ENCODE results near the gene FGF12. TPM values are rescaled to one million over a fixed set of nuclear protein-coding genes. Genes with fewer than 3 reads are reported as not detected.

The FGF12 gene
- polyA plus RNA-seq, 2 of the 4 experiments (the other 2 are of a cell fraction): 0.63 to 1.1 TPM

- ATAC-seq: no peak
- FAIRE-seq: no peak
- no peaks in the 10 kb centered on the region for H3K9me3 ChIP-seq
- 51% methylated on average over 3 of the region's 3 CpGs for WGBS (ENCODE audit: missing lambda C conversion rate)
- no peak for DNase-seq (ENCODE audit: low read depth in 1 of 2, low spot score in 1 of 2)
- no peaks in the 10 kb centered on the region for H3K4me1 ChIP-seq
- POLR2A ChIA-PET: no interaction called here
- no peak overlapping the region for H3K27ac ChIP-seq
- H3K4me2 ChIP-seq: no peak overlapping the region
- H3K4me3 ChIP-seq: no peak overlapping the region
- TF ChIP-seq RAD21 (conservative IDR thresholded peaks at IDR 0.05 in 1 of 2, IDR thresholded peaks at IDR 0.05 in 1 of 2) (no peak), EHF (CRISPR knock-in tag; IDR thresholded peaks at IDR 0.05) (no peak), HOXB5 (CRISPR knock-in tag; IDR thresholded peaks at IDR 0.05) (no peak), SREBF2 (IDR thresholded peaks at IDR 0.05) (no peak), HEYL (CRISPR knock-in tag; IDR thresholded peaks at IDR 0.05) (no peak), MYC (IDR thresholded peaks at IDR 0.05; ENCODE audit: borderline replicate concordance, low read length) (no peak), RFX5 (IDR thresholded peaks at IDR 0.05) (no peak)
- TF ChIP-seq, protein P1, sequence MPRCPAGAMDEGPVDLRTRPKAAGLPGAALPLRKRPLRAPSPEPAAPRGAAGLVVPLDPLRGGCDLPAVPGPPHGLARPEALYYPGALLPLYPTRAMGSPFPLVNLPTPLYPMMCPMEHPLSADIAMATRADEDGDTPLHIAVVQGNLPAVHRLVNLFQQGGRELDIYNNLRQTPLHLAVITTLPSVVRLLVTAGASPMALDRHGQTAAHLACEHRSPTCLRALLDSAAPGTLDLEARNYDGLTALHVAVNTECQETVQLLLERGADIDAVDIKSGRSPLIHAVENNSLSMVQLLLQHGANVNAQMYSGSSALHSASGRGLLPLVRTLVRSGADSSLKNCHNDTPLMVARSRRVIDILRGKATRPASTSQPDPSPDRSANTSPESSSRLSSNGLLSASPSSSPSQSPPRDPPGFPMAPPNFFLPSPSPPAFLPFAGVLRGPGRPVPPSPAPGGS (IDR thresholded peaks at IDR 0.05): no peak
- CTCF ChIA-PET: no interaction called here
Observed at GRCh38 chr3:192578729-192579128, 148.6 kb downstream of the FGF12 start.

- FAIRE-seq: no peak
Observed at GRCh38 chr3:192577811-192578210, 149.5 kb downstream of the FGF12 start.

More at GRCh38 chr3:192577811-192578210, 149.5 kb downstream of the FGF12 start:
- DNase-seq (ENCODE audit: low read depth in 1 of 2, low spot score in 1 of 2) (no peak), ATAC-seq (no peak)
- CTCF ChIA-PET: interaction anchor here (1.2 kb wide), 1 partner anchor 11 kb away, joined by 3 read pairs; no protein-coding TSS in a partner anchor
- Histone ChIP-seq H3K4me3 (no peak overlapping the region), H3K4me2 (no peak overlapping the region), H3K27ac (no peak overlapping the region), H3K9me3 (no peaks in the 10 kb centered on the region), H3K4me1 (no peaks in the 10 kb centered on the region)
- POLR2A ChIA-PET: no interaction called here
- TF ChIP-seq CBX8 (IDR thresholded peaks at IDR 0.05) (no peak), HES2 (IDR thresholded peaks at IDR 0.05) (no peak), KDM5A (IDR thresholded peaks at IDR 0.05) (no peak), RNF2 (IDR thresholded peaks at IDR 0.05; ENCODE audit: borderline replicate concordance, low read depth) (no peak), CTCF (IDR thresholded peaks at IDR 0.05) (no peak), MAFK (IDR thresholded peaks at IDR 0.05; ENCODE audit: partially characterized antibody) (no peak), ATOH8 (CRISPR knock-in tag; IDR thresholded peaks at IDR 0.05; ENCODE audit: low read depth) (no peak), E2F6 (IDR thresholded peaks at IDR 0.05; ENCODE audit: borderline replicate concordance, low read depth) (no peak), FOSL2 (IDR thresholded peaks at IDR 0.05) (no peak), FOSL2 (CRISPR knock-in tag; IDR thresholded peaks at IDR 0.05) (no peak), NPAS2 (CRISPR knock-in tag; IDR thresholded peaks at IDR 0.05; ENCODE audit: borderline replicate concordance) (no peak), MAZ (IDR thresholded peaks at IDR 0.05; ENCODE audit: borderline replicate concordance, low read depth, low read length) (no peak), NFE2L2 (conservative IDR thresholded peaks at IDR 0.05; ENCODE audit: low read length) (no peak), CHD4 (IDR thresholded peaks at IDR 0.05; ENCODE audit: borderline replicate concordance) (no peak), SMC3 (IDR thresholded peaks at IDR 0.05) (no peak)
- TF ChIP-seq, protein P2, sequence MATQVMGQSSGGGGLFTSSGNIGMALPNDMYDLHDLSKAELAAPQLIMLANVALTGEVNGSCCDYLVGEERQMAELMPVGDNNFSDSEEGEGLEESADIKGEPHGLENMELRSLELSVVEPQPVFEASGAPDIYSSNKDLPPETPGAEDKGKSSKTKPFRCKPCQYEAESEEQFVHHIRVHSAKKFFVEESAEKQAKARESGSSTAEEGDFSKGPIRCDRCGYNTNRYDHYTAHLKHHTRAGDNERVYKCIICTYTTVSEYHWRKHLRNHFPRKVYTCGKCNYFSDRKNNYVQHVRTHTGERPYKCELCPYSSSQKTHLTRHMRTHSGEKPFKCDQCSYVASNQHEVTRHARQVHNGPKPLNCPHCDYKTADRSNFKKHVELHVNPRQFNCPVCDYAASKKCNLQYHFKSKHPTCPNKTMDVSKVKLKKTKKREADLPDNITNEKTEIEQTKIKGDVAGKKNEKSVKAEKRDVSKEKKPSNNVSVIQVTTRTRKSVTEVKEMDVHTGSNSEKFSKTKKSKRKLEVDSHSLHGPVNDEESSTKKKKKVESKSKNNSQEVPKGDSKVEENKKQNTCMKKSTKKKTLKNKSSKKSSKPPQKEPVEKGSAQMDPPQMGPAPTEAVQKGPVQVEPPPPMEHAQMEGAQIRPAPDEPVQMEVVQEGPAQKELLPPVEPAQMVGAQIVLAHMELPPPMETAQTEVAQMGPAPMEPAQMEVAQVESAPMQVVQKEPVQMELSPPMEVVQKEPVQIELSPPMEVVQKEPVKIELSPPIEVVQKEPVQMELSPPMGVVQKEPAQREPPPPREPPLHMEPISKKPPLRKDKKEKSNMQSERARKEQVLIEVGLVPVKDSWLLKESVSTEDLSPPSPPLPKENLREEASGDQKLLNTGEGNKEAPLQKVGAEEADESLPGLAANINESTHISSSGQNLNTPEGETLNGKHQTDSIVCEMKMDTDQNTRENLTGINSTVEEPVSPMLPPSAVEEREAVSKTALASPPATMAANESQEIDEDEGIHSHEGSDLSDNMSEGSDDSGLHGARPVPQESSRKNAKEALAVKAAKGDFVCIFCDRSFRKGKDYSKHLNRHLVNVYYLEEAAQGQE (IDR thresholded peaks at IDR 0.05): no peak
- WGBS (ENCODE audit: missing lambda C conversion rate): 0% methylated on average over 2 of the region's 2 CpGs

Measured in A549 (cell line).